Spleen (tissue), 11 donors: ENCODE measurements around the gene MASP1. TPM values are rescaled to one million over a fixed set of nuclear protein-coding genes. Genes with fewer than 3 reads are reported as not detected.

ENCODE experiments used
- DNase-seq: peaks from one replicate; pipeline ENCODE4 v3.0.0-alpha.2; 2020
- H3K27ac ChIP-seq, 8 donors: fragments of 200-600 bp; sonication (generic) in 7 of 8; 1 replicate in 4 of 8; 2 replicates in 4 of 8; pipeline versions ENCODE4 v1.5.0 to v1.8.0; 2016 to 2021; ENCODE audit warnings: inconsistent platforms in 4 of 8, mild to moderate bottlenecking in 4 of 8, moderate library complexity in 1 of 8
- H3K27me3 ChIP-seq, 7 donors: fragments of 200-600 bp; sonication (generic) in 6 of 7; replicated peaks in 1 of 7; 1 replicate in 4 of 7; 2 replicates in 3 of 7; pipeline versions ENCODE4 v1.5.0 to v1.8.0; 2016 to 2021; ENCODE audit warnings: inconsistent platforms in 3 of 7, mild to moderate bottlenecking in 1 of 7
- H3K36me3 ChIP-seq, 6 donors: fragments of 200-600 bp; sonication (generic) in 5 of 6; 1 replicate in 4 of 6; 2 replicates in 2 of 6; pipeline versions ENCODE4 v1.5.0 to v1.8.0; 2016 to 2021; ENCODE audit warnings: inconsistent platforms in 2 of 6
- H3K4me1 ChIP-seq, 6 donors: fragments of 200-600 bp; sonication (generic) in 5 of 6; 1 replicate in 3 of 6; 2 replicates in 3 of 6; pipeline versions ENCODE4 v1.5.0 to v1.8.0; 2016 to 2021; ENCODE audit warnings: inconsistent platforms in 3 of 6
- H3K4me3 ChIP-seq, 8 donors: fragments of 200-600 bp; sonication (generic) in 7 of 8; 1 replicate in 4 of 8; 2 replicates in 4 of 8; pipeline versions ENCODE4 v1.5.0 to v1.8.0; 2016 to 2021; ENCODE audit warnings: inconsistent platforms in 4 of 8, mild to moderate bottlenecking in 4 of 8, moderate library complexity in 2 of 8
- H3K9me3 ChIP-seq, 8 donors: fragments of 200-600 bp; sonication (generic) in 7 of 8; 1 replicate in 4 of 8; 2 replicates in 4 of 8; pipeline versions ENCODE4 v1.5.0 to v1.8.0; 2016 to 2021; ENCODE audit warnings: inconsistent platforms in 4 of 8
- POLR2A ChIP-seq, 3 donors: fragments of 450-650 bp; IDR thresholded peaks; one replicate each; pipeline ENCODE4 v1.5.1; 2017; ENCODE audit warnings: antibody characterized with exemption in 3 of 3, mild to moderate bottlenecking in 1 of 3
- POLR2AphosphoS5 ChIP-seq, 3 donors: sonication (generic); formaldehyde crosslinking; IDR thresholded peaks; one replicate each; pipeline ENCODE4 v1.5.1; 2017; ENCODE audit warnings: antibody characterized with exemption in 3 of 3
- WGBS, 5 donors: extraction: QIAGEN DNeasy Blood & Tissue Kit in 3 of 5; methylation state at CpG; one replicate each; pipeline versions ENCODE4 v1.1.5 to v1.1.7; 2013 to 2018; 5-methylcytosine and 5-hydroxymethylcytosine counted together
- intact Hi-C: fragments of 100-400 bp; cut with DNase I; formaldehyde crosslinking; loops from one replicate; pipeline ENCODE4 v1.15.0; 2023; ENCODE audit warnings: low total_unique reads
- polyA plus RNA-seq, 3 donors: library from polyadenylated mRNA; stranded (reverse); fragments of 200-250 nt; gene quantifications; one replicate each; pipeline ENCODE4 v1.2.1, GENCODE V29; 2013
- total RNA-seq, 7 donors: library from RNA; depleted of rRNA in 3 of 7; stranded (reverse); fragments of >200 nt in 3 of 7; fragmentation: NEBNext Ultra II Directional in 4 of 7; extraction: Animal tissue kit (Norgen Biotek cat#: 25700) in 4 of 7; gene quantifications; one replicate each; pipeline versions ENCODE4 v1.1.0 to v1.2.1, GENCODE V29; 2016 to 2021
- TF ChIP-seq, protein P1 (sequence below), 11 experiments: fragments of 200-600 bp in 7 of 11; fragments of 450-650 bp in 4 of 11; sonication (generic) in 4 of 11; IDR thresholded peaks in 8 of 11; conservative IDR thresholded peaks in 3 of 11; 1 replicate in 7 of 11; 2 replicates in 4 of 11; pipeline versions ENCODE4 v1.4.0 to v1.8.0; 2016 to 2021; ENCODE audit warnings: antibody characterized with exemption in 11 of 11, inconsistent platforms in 4 of 11, mild to moderate bottlenecking in 1 of 11
- donor health status: healthy with polysubstance abuse.
- donor health status: DM: no; HTN: no; CAD: no; lungs with moderate emphysema.
- donor health status: DM: no; HTN: no; CAD: no.
- donor health status: Bipolar disorder and iron deficiency.
- donor health status: healthy.
- donor health status: DM: no; HTN: no; CAD: no.
- donor health status: DM: yes; HTN: yes; CAD: no.

MASP1 gene
- total and polyA plus RNA-seq, 10 donors: 0.05 to 1.9 (median 0.39) TPM; not detected in 2

GRCh38 chr3:187252311-187252710 lies 39.2 kb downstream of the MASP1 start:
- Histone ChIP-seq H3K4me1 (no peaks in the 10 kb centered on the region), H3K27me3 (peaks cover 0 to 46% (median 0%) of the 10 kb centered on the region in 7 donors), H3K27ac (no peak overlapping the region), H3K9me3 (no peaks in the 10 kb centered on the region), H3K4me3 (no peak overlapping the region), H3K36me3 (no peaks in the 10 kb centered on the region)
- DNase-seq: no peak
- intact Hi-C loops: no loop called here
- 74 to 85% (median 77%) methylated on average over 4 of the region's 4 CpGs for WGBS, 5 donors
- TF ChIP-seq, protein P1, sequence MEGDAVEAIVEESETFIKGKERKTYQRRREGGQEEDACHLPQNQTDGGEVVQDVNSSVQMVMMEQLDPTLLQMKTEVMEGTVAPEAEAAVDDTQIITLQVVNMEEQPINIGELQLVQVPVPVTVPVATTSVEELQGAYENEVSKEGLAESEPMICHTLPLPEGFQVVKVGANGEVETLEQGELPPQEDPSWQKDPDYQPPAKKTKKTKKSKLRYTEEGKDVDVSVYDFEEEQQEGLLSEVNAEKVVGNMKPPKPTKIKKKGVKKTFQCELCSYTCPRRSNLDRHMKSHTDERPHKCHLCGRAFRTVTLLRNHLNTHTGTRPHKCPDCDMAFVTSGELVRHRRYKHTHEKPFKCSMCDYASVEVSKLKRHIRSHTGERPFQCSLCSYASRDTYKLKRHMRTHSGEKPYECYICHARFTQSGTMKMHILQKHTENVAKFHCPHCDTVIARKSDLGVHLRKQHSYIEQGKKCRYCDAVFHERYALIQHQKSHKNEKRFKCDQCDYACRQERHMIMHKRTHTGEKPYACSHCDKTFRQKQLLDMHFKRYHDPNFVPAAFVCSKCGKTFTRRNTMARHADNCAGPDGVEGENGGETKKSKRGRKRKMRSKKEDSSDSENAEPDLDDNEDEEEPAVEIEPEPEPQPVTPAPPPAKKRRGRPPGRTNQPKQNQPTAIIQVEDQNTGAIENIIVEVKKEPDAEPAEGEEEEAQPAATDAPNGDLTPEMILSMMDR (IDR thresholded peaks at IDR 0.05 in 8 of 11, conservative IDR thresholded peaks at IDR 0.05 in 3 of 11): no peak
- TF ChIP-seq POLR2A (IDR thresholded peaks at IDR 0.05): no peak
- no peak for TF ChIP-seq POLR2AphosphoS5 (IDR thresholded peaks at IDR 0.05)

DNA sequence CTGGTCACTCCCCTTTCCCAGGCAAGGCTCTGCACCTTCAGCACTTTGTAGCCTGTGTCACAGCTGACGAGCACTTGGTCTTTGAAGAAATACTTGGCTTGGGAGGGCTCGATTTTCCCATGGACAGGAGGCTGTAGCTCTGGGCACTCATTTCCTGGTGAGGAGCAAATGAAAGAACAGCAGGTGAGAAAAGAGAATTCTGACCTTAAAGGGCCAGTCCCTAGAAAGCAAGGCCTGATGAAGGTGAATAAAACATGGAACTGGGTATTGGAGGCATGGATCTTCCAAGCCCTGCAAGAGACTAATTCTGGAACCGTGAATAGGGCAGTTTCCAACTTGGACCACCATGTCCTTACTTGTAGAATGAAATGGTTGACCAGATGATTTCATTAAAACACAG lies 39.9 kb downstream of the MASP1 start:
- DNase-seq: no peak
- intact Hi-C loops: no loop called here
- no peak overlapping the region for H3K27ac ChIP-seq

GRCh38 chr3:187247398-187247797 lies 44.1 kb downstream of the MASP1 start:
- Histone ChIP-seq H3K36me3 (no peaks in the 10 kb centered on the region), H3K4me1 (no peaks in the 10 kb centered on the region), H3K4me3 (no peak overlapping the region), H3K9me3 (no peaks in the 10 kb centered on the region), H3K27me3 (peaks cover 0 to 52% (median 0%) of the 10 kb centered on the region in 7 donors), H3K27ac (no peak overlapping the region)
- 47 to 77% (median 64%) methylated on average over 3 of the region's 3 CpGs for WGBS, 5 donors
- no peak for TF ChIP-seq POLR2AphosphoS5 (IDR thresholded peaks at IDR 0.05)
- TF ChIP-seq, protein P1 (IDR thresholded peaks at IDR 0.05 in 8 of 11, conservative IDR thresholded peaks at IDR 0.05 in 3 of 11): no peak
- no peak for DNase-seq
- intact Hi-C loops: no loop called here

More for the DNA sequence above, 39.9 kb downstream of the MASP1 start:
- Histone ChIP-seq H3K4me1 (no peaks in the 10 kb centered on the region), H3K27me3 (peaks cover 0 to 54% (median 0%) of the 10 kb centered on the region in 7 donors), H3K4me3 (no peak overlapping the region), H3K9me3 (no peaks in the 10 kb centered on the region), H3K36me3 (no peaks in the 10 kb centered on the region)
- no peak for TF ChIP-seq POLR2AphosphoS5 (IDR thresholded peaks at IDR 0.05)
- TF ChIP-seq, protein P1 (IDR thresholded peaks at IDR 0.05 in 8 of 11, conservative IDR thresholded peaks at IDR 0.05 in 3 of 11): no peak
- TF ChIP-seq POLR2A (IDR thresholded peaks at IDR 0.05): no peak
- 54 to 73% (median 66%) methylated on average over 3 of the region's 3 CpGs for WGBS, 5 donors

GRCh38 chr3:187243933-187244524 lies 47.5 kb downstream of the MASP1 start:
- 83 to 95% (median 88%) methylated on average over 2 of the region's 2 CpGs for WGBS, 5 donors
- Histone ChIP-seq H3K4me3 (no peak overlapping the region), H3K27me3 (peaks cover 0 to 25% (median 0%) of the 10 kb centered on the region in 7 donors), H3K4me1 (no peaks in the 10 kb centered on the region), H3K27ac (no peak overlapping the region), H3K36me3 (no peaks in the 10 kb centered on the region), H3K9me3 (peaks cover 0 to 8% (median 0%) of the 10 kb centered on the region in 8 donors)
- TF ChIP-seq POLR2A (IDR thresholded peaks at IDR 0.05) (no peak), POLR2AphosphoS5 (IDR thresholded peaks at IDR 0.05) (no peak)
- TF ChIP-seq, protein P1 (IDR thresholded peaks at IDR 0.05 in 8 of 11, conservative IDR thresholded peaks at IDR 0.05 in 3 of 11): no peak
- no peak for DNase-seq
- intact Hi-C loops: no loop called here
